HG03064 (cell line): ENCODE data around the gene CD40.

Source experiments
- ATAC-seq: cut with Tn5 transposase; IDR thresholded peaks from one replicate; pipeline ENCODE4 v1.9.1; 2021; ENCODE audit warnings: low read depth; ENCODE audit not compliant: unreplicated experiment

Gene CD40

GRCh38 chr20:46117704-46118467 is at the start of gene CD40:
Gene CD40 (plus strand): TSS chr20:46118314. CDS start chr20:46118344, 30 bp downstream.
- ATAC-seq: peak; percentile 68

- ATAC-seq: no peak
Measured at GRCh38 chr20:46070215-46070900, 47.8 kb upstream of the CD40 start.

- no peak for ATAC-seq
Measured at GRCh38 chr20:46071573-46071972, 46.5 kb upstream of the CD40 start.

GRCh38 chr20:46073024-46073423 is 45.1 kb upstream of the CD40 start:
- no peak for ATAC-seq

- no peak for ATAC-seq
Measured at GRCh38 chr20:46073443-46073842, 44.7 kb upstream of the CD40 start.

- ATAC-seq: no peak
Measured at GRCh38 chr20:46074006-46074405, 44.1 kb upstream of the CD40 start.

- ATAC-seq: no peak
Measured at GRCh38 chr20:46076806-46077205, 41.3 kb upstream of the CD40 start.

GRCh38 chr20:46077642-46078305 is 40.3 kb upstream of the CD40 start:
- no peak for ATAC-seq

GRCh38 chr20:46078954-46079353 is 39.2 kb upstream of the CD40 start:
- no peak for ATAC-seq

- no peak for ATAC-seq
Measured at GRCh38 chr20:46081074-46081473, 37.0 kb upstream of the CD40 start.

GRCh38 chr20:46083101-46083500 is 35.0 kb upstream of the CD40 start:
- no peak for ATAC-seq

GRCh38 chr20:46083531-46084061 is 34.5 kb upstream of the CD40 start:
- no peak for ATAC-seq

- no peak for ATAC-seq
Measured at GRCh38 chr20:46084805-46085178, 33.3 kb upstream of the CD40 start.

GRCh38 chr20:46085179-46085851 is 32.8 kb upstream of the CD40 start:
- no peak for ATAC-seq

GRCh38 chr20:46087161-46087560 is 31.0 kb upstream of the CD40 start:
- no peak for ATAC-seq

GRCh38 chr20:46088409-46089166 is 29.5 kb upstream of the CD40 start:
- peak; percentile 8 for ATAC-seq

- ATAC-seq: peak; percentile 17
Measured at GRCh38 chr20:46089167-46089416, 29.0 kb upstream of the CD40 start.

GRCh38 chr20:46089417-46090388 is 28.4 kb upstream of the CD40 start, which contains the start of gene NCOA5:
Gene NCOA5 (minus strand): TSS chr20:46089962. CDS start chr20:46079424, 10,538 bp downstream.
- peak; percentile 72 for ATAC-seq
